SU-DHL-6 (cell line): ENCODE data around the gene HOXC11.

Source experiments
- EZH2phosphoT487 ChIP-seq: fragments of 200-600 bp; sonication (generic), shearing (Covaris generic); conservative IDR thresholded peaks from 2 replicates; pipeline ENCODE4 v1.6.1; 2018; ENCODE audit warnings: mild to moderate bottlenecking, antibody characterized with exemption, low read length, moderate library complexity, mixed read lengths
- TF ChIP-seq, protein P1 (sequence below): fragments of 200-600 bp; sonication (generic); IDR thresholded peaks from one replicate; pipeline ENCODE4 v1.5.1; 2017; ENCODE audit warnings: antibody characterized with exemption, mild to moderate bottlenecking, low read length, moderate library complexity; ENCODE audit not compliant: insufficient read depth, poor library complexity, severe bottlenecking

DNA sequence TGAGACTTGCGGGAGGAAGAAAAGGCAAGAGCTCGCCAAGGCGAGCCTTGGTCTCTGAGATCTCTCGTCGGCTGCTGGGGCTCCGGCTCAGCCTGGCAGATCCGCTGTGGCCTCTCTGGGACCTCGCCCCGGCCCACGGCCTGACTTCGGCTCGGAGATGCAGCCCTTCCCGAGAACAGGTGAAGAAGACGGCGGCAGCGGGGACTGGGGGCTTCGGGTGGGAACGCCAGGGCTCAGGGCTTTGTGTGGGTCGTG is 21.0 kb downstream of the HOXC11 start:
- TF ChIP-seq, protein P1, sequence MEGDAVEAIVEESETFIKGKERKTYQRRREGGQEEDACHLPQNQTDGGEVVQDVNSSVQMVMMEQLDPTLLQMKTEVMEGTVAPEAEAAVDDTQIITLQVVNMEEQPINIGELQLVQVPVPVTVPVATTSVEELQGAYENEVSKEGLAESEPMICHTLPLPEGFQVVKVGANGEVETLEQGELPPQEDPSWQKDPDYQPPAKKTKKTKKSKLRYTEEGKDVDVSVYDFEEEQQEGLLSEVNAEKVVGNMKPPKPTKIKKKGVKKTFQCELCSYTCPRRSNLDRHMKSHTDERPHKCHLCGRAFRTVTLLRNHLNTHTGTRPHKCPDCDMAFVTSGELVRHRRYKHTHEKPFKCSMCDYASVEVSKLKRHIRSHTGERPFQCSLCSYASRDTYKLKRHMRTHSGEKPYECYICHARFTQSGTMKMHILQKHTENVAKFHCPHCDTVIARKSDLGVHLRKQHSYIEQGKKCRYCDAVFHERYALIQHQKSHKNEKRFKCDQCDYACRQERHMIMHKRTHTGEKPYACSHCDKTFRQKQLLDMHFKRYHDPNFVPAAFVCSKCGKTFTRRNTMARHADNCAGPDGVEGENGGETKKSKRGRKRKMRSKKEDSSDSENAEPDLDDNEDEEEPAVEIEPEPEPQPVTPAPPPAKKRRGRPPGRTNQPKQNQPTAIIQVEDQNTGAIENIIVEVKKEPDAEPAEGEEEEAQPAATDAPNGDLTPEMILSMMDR: no peak
- no peak for TF ChIP-seq EZH2phosphoT487
